Left lung (tissue), 10 donors: ENCODE results near the gene RASA1. TPM values are rescaled to one million over a fixed set of nuclear protein-coding genes. Genes with fewer than 3 reads are reported as not detected.

Experiments used
- ATAC-seq: fragments of 200-7000 bp; cut with Tn5 transposase; one replicate; pipeline ENCODE4 v1.9.1; 2020; ENCODE audit warnings: moderate library complexity
- DNase-seq, 4 donors: peaks; one replicate each; pipeline ENCODE4 v3.0.0-alpha.2; 2013 to 2020
- H3K27ac ChIP-seq, 2 donors: fragments of 200-600 bp; sonication (generic) in 1 of 2; one replicate each; pipeline versions ENCODE4 v1.5.0 to v1.8.0; 2020 to 2021
- H3K27me3 ChIP-seq, 2 donors: fragments of 200-600 bp; sonication (generic) in 1 of 2; one replicate each; pipeline versions ENCODE4 v1.5.0 to v1.8.0; 2020 to 2021
- H3K36me3 ChIP-seq, 2 donors: fragments of 200-600 bp; sonication (generic) in 1 of 2; one replicate each; pipeline versions ENCODE4 v1.5.0 to v1.8.0; 2020 to 2021
- H3K4me1 ChIP-seq, 2 donors: fragments of 200-600 bp; one replicate each; pipeline ENCODE4 v1.8.0; 2021
- H3K4me3 ChIP-seq, 2 donors: fragments of 200-600 bp; sonication (generic) in 1 of 2; one replicate each; pipeline versions ENCODE4 v1.5.0 to v1.8.0; 2020 to 2021; ENCODE audit warnings: mild to moderate bottlenecking in 1 of 2
- H3K9me3 ChIP-seq, 2 donors: fragments of 200-600 bp; sonication (generic) in 1 of 2; one replicate each; pipeline versions ENCODE4 v1.5.0 to v1.8.0; 2020 to 2021
- intact Hi-C, 2 donors: fragments of 100-400 bp; cut with DNase I; formaldehyde crosslinking; loops; one replicate each; pipeline versions ENCODE4 v1.11.2 to v1.14.2; 2022
- polyA plus RNA-seq, 6 donors: library from polyadenylated mRNA; unstranded; fragments of 120-200 nt; gene quantifications; one replicate each; pipeline ENCODE4 v1.2.1, GENCODE V29; 2013; ENCODE audit not compliant: insufficient read length in 6 of 6
- total RNA-seq, 2 donors: library from RNA; stranded (reverse); fragmentation: NEBNext Ultra II Directional; extraction: Animal tissue kit (Norgen Biotek cat#: 25700); gene quantifications; one replicate each; pipeline ENCODE4 v1.2.1, GENCODE V29; 2021
- TF ChIP-seq, protein P1 (sequence below), 2 donors: fragments of 200-600 bp; sonication (generic) in 1 of 2; IDR thresholded peaks; one replicate each; pipeline versions ENCODE4 v1.5.0 to v1.8.0; 2021; ENCODE audit warnings: antibody characterized with exemption in 2 of 2
- donor health status: DM: no; HTN: yes; CAD: no.
- donor health status: DM: no; HTN: no; CAD: no.

The RASA1 gene
- total and polyA plus RNA-seq, 8 donors, result 27.7 to 60.7 (median 54.1) TPM

DNA sequence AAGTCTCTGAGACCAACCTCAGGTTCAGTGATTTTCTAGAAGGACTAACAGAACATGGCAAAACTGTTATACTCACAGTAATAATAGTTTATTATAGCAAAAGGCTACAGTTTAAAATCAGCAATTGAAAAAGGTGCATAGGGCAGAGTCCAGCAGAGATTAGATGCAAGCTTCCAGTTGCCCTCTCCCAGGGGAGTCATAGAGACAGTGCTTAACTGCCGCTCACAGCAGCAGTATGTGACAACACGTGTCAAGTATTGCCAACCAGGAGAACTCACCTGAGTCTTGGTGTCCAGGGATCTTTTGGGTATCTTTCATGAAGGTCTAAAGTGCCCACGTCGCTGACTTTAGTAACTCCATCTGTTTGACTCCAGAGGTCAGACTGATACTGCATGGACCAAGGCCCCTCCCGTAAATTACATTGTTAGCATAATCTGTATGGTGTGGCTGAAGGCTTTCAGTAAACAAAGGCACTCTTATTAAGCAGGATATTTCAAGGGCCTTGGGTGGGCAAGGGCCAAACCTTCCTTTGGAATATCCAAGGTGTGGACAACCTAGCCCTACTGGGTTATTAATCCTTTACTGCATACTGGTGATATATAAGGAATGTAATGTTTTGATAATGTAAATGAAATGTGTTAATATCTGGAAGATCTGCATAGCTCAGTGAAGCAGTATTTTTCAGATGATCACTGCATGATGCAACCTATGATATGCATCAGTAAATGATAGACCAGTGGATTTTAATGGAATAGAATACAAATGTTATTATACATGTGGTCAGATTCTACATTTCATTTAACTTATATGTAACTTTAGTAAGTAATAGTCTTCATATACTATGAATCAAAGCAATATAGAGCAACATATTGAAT lies 44.0 kb downstream of the RASA1 start:
- DNase-seq (no peak), ATAC-seq (no peak)
- Histone ChIP-seq H3K4me3 (no peak overlapping the region), H3K36me3 (no peaks in the 10 kb centered on the region), H3K27me3 (no peaks in the 10 kb centered on the region), H3K9me3 (no peaks in the 10 kb centered on the region), H3K27ac (no peak overlapping the region), H3K4me1 (peaks cover 0 to 4% of the 10 kb centered on the region in 2 donors)
- TF ChIP-seq, protein P1, sequence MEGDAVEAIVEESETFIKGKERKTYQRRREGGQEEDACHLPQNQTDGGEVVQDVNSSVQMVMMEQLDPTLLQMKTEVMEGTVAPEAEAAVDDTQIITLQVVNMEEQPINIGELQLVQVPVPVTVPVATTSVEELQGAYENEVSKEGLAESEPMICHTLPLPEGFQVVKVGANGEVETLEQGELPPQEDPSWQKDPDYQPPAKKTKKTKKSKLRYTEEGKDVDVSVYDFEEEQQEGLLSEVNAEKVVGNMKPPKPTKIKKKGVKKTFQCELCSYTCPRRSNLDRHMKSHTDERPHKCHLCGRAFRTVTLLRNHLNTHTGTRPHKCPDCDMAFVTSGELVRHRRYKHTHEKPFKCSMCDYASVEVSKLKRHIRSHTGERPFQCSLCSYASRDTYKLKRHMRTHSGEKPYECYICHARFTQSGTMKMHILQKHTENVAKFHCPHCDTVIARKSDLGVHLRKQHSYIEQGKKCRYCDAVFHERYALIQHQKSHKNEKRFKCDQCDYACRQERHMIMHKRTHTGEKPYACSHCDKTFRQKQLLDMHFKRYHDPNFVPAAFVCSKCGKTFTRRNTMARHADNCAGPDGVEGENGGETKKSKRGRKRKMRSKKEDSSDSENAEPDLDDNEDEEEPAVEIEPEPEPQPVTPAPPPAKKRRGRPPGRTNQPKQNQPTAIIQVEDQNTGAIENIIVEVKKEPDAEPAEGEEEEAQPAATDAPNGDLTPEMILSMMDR (IDR thresholded peaks at IDR 0.05), result no peak
- intact Hi-C loops, result no loop called here

DNA sequence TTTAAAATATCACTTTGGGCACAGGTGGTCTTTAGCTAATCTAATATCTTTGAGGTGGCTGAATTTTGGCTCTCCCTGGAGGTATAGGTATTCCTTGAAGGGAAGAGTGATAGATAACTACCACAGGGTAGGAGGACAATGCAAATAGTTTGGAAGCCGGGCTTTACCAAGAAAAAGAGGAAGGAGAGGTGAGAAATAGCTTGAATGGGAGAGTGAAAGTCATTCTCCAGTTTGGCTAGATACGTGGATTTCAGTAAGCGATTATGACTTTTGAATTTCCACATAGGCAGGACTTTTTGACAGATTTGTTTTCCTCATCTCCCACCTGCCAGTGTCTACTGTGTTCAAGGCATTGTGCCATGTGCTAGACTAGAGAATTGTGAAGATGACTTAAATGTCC lies 45.5 kb downstream of the RASA1 start:
- ATAC-seq, result no peak
- H3K4me1 ChIP-seq, result peaks cover 0 to 4% of the 10 kb centered on the region in 2 donors

DNA sequence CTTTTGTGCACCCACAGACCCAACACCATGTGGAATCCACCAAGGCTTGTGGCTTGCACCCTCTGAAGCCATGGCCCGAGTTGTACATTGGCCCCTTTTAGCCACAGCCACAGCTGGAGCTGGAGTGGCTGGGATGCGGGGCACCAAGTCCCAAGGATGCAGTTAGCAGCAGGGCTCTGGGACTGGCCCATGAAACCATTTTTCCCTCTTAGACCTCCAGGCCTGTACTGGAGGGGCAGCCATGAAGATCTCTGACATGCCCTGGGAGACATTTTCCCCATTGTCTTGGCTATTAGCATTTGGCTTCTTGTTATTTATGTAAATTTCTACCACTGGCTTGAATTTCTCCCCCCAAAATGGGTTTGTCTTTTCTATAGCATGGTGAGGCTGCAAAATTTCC lies 51.8 kb downstream of the RASA1 start:
- DNase-seq, result no peak
- Histone ChIP-seq H3K36me3 (no peaks in the 10 kb centered on the region), H3K4me1 (peaks cover 0 to 10% of the 10 kb centered on the region in 2 donors), H3K4me3 (no peak overlapping the region), H3K9me3 (no peaks in the 10 kb centered on the region), H3K27ac (no peak overlapping the region), H3K27me3 (no peaks in the 10 kb centered on the region)
- TF ChIP-seq, protein P1 (IDR thresholded peaks at IDR 0.05), result no peak
- ATAC-seq, result no peak
- intact Hi-C loops, result no loop called here

More for the DNA sequence above, 45.5 kb downstream of the RASA1 start:
- Histone ChIP-seq H3K36me3 (no peaks in the 10 kb centered on the region), H3K27ac (no peak overlapping the region), H3K4me3 (no peak overlapping the region), H3K9me3 (no peaks in the 10 kb centered on the region), H3K27me3 (no peaks in the 10 kb centered on the region)
- TF ChIP-seq, protein P1 (IDR thresholded peaks at IDR 0.05), result no peak
- intact Hi-C loops, result no loop called here
- DNase-seq, result no peak

DNA sequence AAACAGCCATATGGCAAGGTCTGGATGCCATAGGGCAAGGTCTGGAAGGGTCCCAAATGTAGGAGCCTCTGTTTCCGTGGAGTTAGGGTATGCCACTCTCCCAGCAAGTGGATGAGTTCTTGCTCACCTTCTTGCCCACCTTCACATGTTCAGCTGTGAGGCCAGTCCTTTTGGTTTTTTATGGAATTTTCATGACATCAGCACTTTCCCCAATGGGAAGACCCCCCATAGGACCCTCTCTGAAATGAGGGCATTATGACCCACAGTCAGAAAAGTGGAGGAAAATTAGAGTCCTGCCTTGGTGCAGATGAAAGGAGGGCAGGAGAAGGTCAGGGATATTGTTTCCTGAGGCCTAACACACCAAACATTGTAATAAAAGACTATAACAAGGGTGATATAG lies 53.9 kb downstream of the RASA1 start:
- Histone ChIP-seq H3K36me3 (no peaks in the 10 kb centered on the region), H3K4me1 (peaks cover 0 to 6% of the 10 kb centered on the region in 2 donors), H3K9me3 (no peaks in the 10 kb centered on the region), H3K27me3 (no peaks in the 10 kb centered on the region), H3K4me3 (no peak overlapping the region), H3K27ac (no peak overlapping the region)
- ATAC-seq (no peak), DNase-seq (no peak)
- intact Hi-C loops, result no loop called here
- TF ChIP-seq, protein P1 (IDR thresholded peaks at IDR 0.05), result no peak

DNA sequence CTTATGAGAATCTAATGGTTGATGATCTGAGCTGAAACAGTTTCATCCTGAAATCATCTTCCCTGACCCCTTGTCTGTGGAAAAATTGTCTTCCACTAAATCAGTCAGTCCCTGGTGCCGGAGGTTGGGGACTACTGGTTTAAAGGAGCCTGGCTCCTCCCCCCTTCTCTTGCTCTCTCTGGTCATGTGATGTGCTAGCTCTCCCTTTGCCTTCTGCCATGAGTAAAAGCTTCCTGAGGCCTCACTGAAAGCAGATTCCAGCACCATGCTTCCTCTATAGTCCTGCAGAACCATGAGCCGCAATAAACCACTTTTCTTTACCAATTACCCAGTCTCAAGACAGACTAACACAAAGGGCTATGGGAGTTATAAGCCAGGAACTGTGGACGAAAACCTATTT lies 54.7 kb downstream of the RASA1 start:
- H3K27ac ChIP-seq, result no peak overlapping the region
- H3K27me3 ChIP-seq, result no peaks in the 10 kb centered on the region
- H3K4me1 ChIP-seq, result peaks cover 0 to 6% of the 10 kb centered on the region in 2 donors
- H3K36me3 ChIP-seq, result no peaks in the 10 kb centered on the region
- intact Hi-C loops, result no loop called here
- H3K9me3 ChIP-seq, result no peaks in the 10 kb centered on the region
- no peak for ATAC-seq
- TF ChIP-seq, protein P1 (IDR thresholded peaks at IDR 0.05), result no peak
- H3K4me3 ChIP-seq, result no peak overlapping the region
- no peak for DNase-seq
